Transverse colon (tissue), 4 donors: ENCODE data around the gene NOP56. TPM values are rescaled to one million over a fixed set of nuclear protein-coding genes. Genes with fewer than 3 reads are reported as not detected.

Source experiments
- DNase-seq: peaks from one replicate; pipeline ENCODE4 v3.0.0-alpha.2; 2019
- H3K27ac ChIP-seq, 4 donors: fragments of 200-600 bp; sonication (generic); 2 replicates each; pipeline ENCODE4 v1.5.1; 2016 to 2018; ENCODE audit warnings: inconsistent platforms in 4 of 4
- H3K27me3 ChIP-seq: fragments of 200-600 bp; sonication (generic); 2 replicates; pipeline ENCODE4 v1.5.1; 2017; ENCODE audit warnings: inconsistent platforms
- H3K36me3 ChIP-seq, 4 donors: fragments of 200-600 bp; sonication (generic); 2 replicates each; pipeline ENCODE4 v1.5.1; 2017 to 2019; ENCODE audit warnings: inconsistent platforms in 4 of 4
- H3K4me1 ChIP-seq, 4 donors: fragments of 200-600 bp; sonication (generic); 2 replicates each; pipeline ENCODE4 v1.5.1; 2017 to 2020; ENCODE audit warnings: inconsistent platforms in 4 of 4
- H3K4me3 ChIP-seq, 4 donors: fragments of 200-600 bp; sonication (generic); 1 replicate in 1 of 4; 2 replicates in 3 of 4; pipeline versions ENCODE4 v1.5.1 to v1.6.1; 2017 to 2019; ENCODE audit warnings: inconsistent platforms in 4 of 4
- H3K9me3 ChIP-seq, 2 donors: fragments of 200-600 bp; sonication (generic); 2 replicates each; pipeline ENCODE4 v1.5.1; 2017 to 2019; ENCODE audit warnings: inconsistent platforms in 2 of 2
- CTCF ChIP-seq, 5 experiments: fragments of 200-600 bp in 3 of 5; fragments of 450-650 bp in 2 of 5; sonication (generic) in 3 of 5; IDR thresholded peaks; 1 replicate in 2 of 5; 2 replicates in 3 of 5; pipeline ENCODE4 v1.5.1; 2016 to 2017; ENCODE audit warnings: antibody characterized with exemption in 5 of 5, inconsistent platforms in 3 of 5, mild to moderate bottlenecking in 2 of 5, moderate library complexity in 1 of 5
- EP300 ChIP-seq: sonication (generic); formaldehyde crosslinking; IDR thresholded peaks from one replicate; pipeline ENCODE4 v1.6.1; 2017; ENCODE audit warnings: antibody characterized with exemption, low read depth
- POLR2A ChIP-seq: fragments of 450-650 bp; IDR thresholded peaks from one replicate; pipeline ENCODE4 v1.6.1; 2016; ENCODE audit warnings: antibody characterized with exemption, mild to moderate bottlenecking, moderate library complexity
- POLR2AphosphoS5 ChIP-seq, 3 donors: sonication (generic); formaldehyde crosslinking; IDR thresholded peaks; one replicate each; pipeline ENCODE4 v1.6.1; 2016; ENCODE audit warnings: antibody characterized with exemption in 3 of 3
- WGBS, 2 donors: methylation state at CpG; one replicate each; pipeline ENCODE4 v1.1.5; 2018; ENCODE audit warnings: low coverage in 1 of 2; 5-methylcytosine and 5-hydroxymethylcytosine counted together
- in situ Hi-C, 4 donors: fragments of 200-750 bp; cut with MboI; loops; one replicate each; pipeline versions ENCODE4 v1.15.0 to v1.15.1; 2017; ENCODE audit warnings: low sequenced_read_pairs in 3 of 4, low pct_ligation_motif_present in 1 of 4, low pct_unique_long_range_greater_than_20kb in 1 of 4
- intact Hi-C: fragments of 100-400 bp; cut with DNase I; formaldehyde crosslinking; loops from one replicate; pipeline ENCODE4 v1.15.1; 2023; ENCODE audit warnings: low total_unique reads
- total RNA-seq, 4 donors: library from RNA; depleted of rRNA; stranded (reverse); fragments of >200 nt; gene quantifications; one replicate each; pipeline ENCODE4 v1.1.0, GENCODE V29; 2016

NOP56 gene
- total RNA-seq, 4 donors from 2014 or later: 32.8 to 303 (median 126) TPM

DNA sequence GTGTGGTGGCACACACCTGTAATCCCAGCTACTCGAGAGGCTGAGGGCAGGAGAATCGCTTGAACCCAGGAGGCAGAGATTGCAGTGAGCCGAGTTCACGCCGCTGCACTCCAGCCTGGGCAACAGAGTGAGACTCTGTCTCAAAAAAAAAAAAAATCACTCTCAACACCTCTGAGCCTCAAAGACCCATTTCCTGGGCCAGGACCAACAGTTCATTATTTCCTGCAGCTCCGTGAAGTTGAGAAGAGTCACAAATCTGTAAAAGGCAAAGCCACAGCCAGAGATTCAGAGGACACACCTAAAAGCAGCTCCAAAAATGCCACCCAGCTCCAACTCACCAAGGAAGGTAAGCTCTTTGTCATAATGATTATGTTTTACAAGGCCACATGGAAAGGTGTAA is 15.2 kb upstream of the NOP56 start:
- H3K27ac ChIP-seq: no peak overlapping the region
- TF ChIP-seq POLR2A (no peak), CTCF (IDR thresholded peaks at IDR 0.05) (no peak)
- no peaks in the 10 kb centered on the region for H3K4me1 ChIP-seq

DNA sequence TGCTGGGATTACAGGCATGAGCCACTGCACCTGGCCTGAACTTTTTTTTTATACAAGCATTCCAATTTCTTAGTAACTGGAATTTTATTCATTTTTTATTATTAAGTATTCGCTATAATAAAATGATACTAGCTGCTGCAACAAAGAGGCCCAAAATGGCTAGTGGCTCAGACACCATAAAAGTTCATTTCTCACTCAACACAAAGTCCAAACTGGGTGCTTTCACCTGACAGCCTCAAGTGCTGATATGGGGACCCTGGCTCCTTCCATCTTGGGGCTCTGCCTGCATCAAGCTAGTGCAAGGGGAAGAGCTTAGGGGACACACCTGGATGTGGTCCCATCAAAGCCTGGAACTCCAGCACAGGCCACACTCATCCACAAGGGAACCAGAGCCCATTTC is 12.2 kb upstream of the NOP56 start:
- no peaks in the 10 kb centered on the region for H3K36me3 ChIP-seq
- no peak overlapping the region for H3K27ac ChIP-seq
- DNase-seq: no peak
- no peaks in the 10 kb centered on the region for H3K9me3 ChIP-seq
- H3K4me3 ChIP-seq: no peak overlapping the region
- 0% methylated on average over 1 of the region's 1 CpG for WGBS, 2 donors
- H3K27me3 ChIP-seq: no peaks in the 10 kb centered on the region
- in situ Hi-C loops: loop anchor here in 3 of 4 donors (10.0 kb wide), 2 partner anchors 115 to 175 kb away; no protein-coding TSS in a partner anchor
- intact Hi-C loops: loop anchor here (10.0 kb wide), 1 partner anchor 105 kb away; the partner anchor contains the start of gene TMC2
- TF ChIP-seq EP300 (no peak), POLR2AphosphoS5 (IDR thresholded peaks at IDR 0.05) (no peak), CTCF (IDR thresholded peaks at IDR 0.05) (no peak), POLR2A (no peak)
- no peaks in the 10 kb centered on the region for H3K4me1 ChIP-seq

More for the DNA sequence above, 15.2 kb upstream of the NOP56 start:
- Histone ChIP-seq H3K4me3 (no peak overlapping the region), H3K27me3 (peaks cover 5% of the 10 kb centered on the region), H3K9me3 (no peaks in the 10 kb centered on the region), H3K36me3 (no peaks in the 10 kb centered on the region)
- no peak for DNase-seq
- intact Hi-C loops (no loop called here), in situ Hi-C loops (no loop called here)
- WGBS, 2 donors: 60 to 72% methylated on average over 1 to 6 of the region's 6 CpGs

DNA sequence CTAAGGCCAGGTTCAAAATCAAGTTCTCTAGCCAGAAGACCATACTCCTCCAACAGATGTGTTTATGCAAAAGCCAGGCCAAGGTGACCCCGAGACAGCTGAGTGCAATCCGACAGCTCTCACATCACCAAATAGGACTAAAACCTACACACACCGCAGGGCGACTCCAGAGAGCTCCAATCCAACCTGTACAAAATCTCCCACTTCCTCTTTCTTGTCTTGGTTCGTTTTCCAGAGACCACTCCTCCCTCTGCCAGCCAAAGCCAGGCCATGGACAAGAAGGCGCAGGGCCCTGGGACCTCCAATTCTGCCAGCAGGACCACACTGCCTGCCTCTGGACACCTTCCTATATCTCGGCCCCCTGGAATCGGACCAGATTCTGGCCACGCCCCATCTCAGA is 11.5 kb upstream of the NOP56 start:
- H3K27me3 ChIP-seq: no peaks in the 10 kb centered on the region
- H3K27ac ChIP-seq: no peak overlapping the region
- in situ Hi-C loops: loop anchor here in 3 of 4 donors (10.0 kb wide), 2 partner anchors 116 to 176 kb away; no protein-coding TSS in a partner anchor
- H3K4me1 ChIP-seq: no peaks in the 10 kb centered on the region
- intact Hi-C loops: loop anchor here (10.0 kb wide), 1 partner anchor 106 kb away; the partner anchor contains the start of gene TMC2
- TF ChIP-seq EP300: no peak
- no peak for TF ChIP-seq POLR2A
- TF ChIP-seq CTCF (IDR thresholded peaks at IDR 0.05): no peak
- no peak for DNase-seq
- H3K9me3 ChIP-seq: no peaks in the 10 kb centered on the region
- no peak overlapping the region for H3K4me3 ChIP-seq
- H3K36me3 ChIP-seq: no peaks in the 10 kb centered on the region
- 84 to 95% methylated on average over 6 to 9 of the region's 9 CpGs for WGBS, 2 donors

- WGBS, 2 donors: 44% methylated on average over 1 of the region's 1 CpG; no CpG with 5 or more reads in 1 of the 2 donors
- intact Hi-C loops (loop anchor here (10.0 kb wide), 1 partner anchor 109 kb away; the partner anchor contains the start of gene TMC2), in situ Hi-C loops (loop anchor here in 3 of 4 donors (10.0 kb wide), 2 partner anchors 119 to 179 kb away; no protein-coding TSS in a partner anchor)
- Histone ChIP-seq H3K4me1 (no peaks in the 10 kb centered on the region), H3K9me3 (no peaks in the 10 kb centered on the region), H3K27ac (no peak overlapping the region), H3K36me3 (no peaks in the 10 kb centered on the region), H3K27me3 (no peaks in the 10 kb centered on the region), H3K4me3 (no peak overlapping the region)
- TF ChIP-seq CTCF (IDR thresholded peaks at IDR 0.05): no peak
- no peak for TF ChIP-seq POLR2AphosphoS5 (IDR thresholded peaks at IDR 0.05)
- TF ChIP-seq EP300: no peak
- no peak for TF ChIP-seq POLR2A
- DNase-seq: no peak
Observed at GRCh38 chr20:2643708-2644107, 8.7 kb upstream of the NOP56 start.
